ENCODE data around the gene MAML2. TPM values are rescaled to one million over a fixed set of nuclear protein-coding genes. Genes with fewer than 3 reads are reported as not detected.

Gene MAML2
- total RNA-seq, 4 donors from 2014 or later: 34.3 to 58.8 (median 56.0) TPM

DNA sequence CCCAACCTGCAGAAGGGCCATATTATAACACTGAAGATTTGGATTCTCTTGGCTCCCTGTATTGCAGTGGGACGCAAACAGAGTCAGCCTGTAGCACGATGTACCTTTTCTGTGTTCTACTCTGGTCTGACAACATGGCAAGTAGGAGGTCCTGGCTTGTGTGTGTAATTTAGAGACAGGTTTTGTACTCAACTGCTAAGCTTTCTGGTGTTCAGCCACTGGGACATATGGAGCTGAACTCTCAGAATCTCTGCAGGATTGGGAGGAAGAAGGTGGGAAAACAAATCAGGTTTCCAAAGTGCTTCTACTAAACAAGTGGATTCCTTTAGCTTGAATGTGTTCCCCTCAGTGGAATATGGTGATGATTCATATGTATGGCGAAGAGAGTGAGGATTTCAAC, 226.6 kb downstream of the MAML2 start:
- TF ChIP-seq, protein P1, sequence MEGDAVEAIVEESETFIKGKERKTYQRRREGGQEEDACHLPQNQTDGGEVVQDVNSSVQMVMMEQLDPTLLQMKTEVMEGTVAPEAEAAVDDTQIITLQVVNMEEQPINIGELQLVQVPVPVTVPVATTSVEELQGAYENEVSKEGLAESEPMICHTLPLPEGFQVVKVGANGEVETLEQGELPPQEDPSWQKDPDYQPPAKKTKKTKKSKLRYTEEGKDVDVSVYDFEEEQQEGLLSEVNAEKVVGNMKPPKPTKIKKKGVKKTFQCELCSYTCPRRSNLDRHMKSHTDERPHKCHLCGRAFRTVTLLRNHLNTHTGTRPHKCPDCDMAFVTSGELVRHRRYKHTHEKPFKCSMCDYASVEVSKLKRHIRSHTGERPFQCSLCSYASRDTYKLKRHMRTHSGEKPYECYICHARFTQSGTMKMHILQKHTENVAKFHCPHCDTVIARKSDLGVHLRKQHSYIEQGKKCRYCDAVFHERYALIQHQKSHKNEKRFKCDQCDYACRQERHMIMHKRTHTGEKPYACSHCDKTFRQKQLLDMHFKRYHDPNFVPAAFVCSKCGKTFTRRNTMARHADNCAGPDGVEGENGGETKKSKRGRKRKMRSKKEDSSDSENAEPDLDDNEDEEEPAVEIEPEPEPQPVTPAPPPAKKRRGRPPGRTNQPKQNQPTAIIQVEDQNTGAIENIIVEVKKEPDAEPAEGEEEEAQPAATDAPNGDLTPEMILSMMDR (IDR thresholded peaks at IDR 0.05; ENCODE audit: low read depth): no peak

- TF ChIP-seq, protein P1 (IDR thresholded peaks at IDR 0.05; ENCODE audit: low read depth): no peak
Measured at GRCh38 chr11:96114178-96115064, 228.6 kb downstream of the MAML2 start.

DNA sequence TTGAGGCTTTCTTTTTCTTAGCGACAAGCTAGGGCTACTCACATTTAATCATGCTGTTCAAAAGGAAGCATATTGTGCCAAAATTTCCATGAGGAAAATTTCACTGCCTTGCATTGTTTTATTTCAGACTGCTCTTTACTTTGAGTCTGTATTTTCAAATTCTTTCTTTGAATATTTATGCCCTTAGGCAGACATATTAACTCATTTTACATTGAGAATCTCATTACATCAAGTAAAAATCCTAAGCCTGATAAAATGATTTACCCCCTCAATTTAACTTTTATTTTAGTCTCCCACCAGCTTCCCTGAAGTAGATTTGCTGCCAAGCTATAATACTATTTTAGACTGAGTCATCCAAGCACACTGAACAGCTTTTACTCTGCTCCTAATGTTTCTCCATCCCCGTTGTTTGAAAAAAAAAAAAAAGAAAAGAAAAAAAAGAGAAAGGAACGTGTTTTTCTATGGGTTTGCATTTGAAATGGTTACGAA, 229.8 kb downstream of the MAML2 start:
- TF ChIP-seq, protein P1 (IDR thresholded peaks at IDR 0.05; ENCODE audit: low read depth): no peak

- TF ChIP-seq, protein P1 (IDR thresholded peaks at IDR 0.05; ENCODE audit: low read depth): no peak
Measured at GRCh38 chr11:96112192-96113128, 230.5 kb downstream of the MAML2 start.

- TF ChIP-seq, protein P1 (IDR thresholded peaks at IDR 0.05; ENCODE audit: low read depth): no peak
Measured at GRCh38 chr11:96111308-96111707, 231.7 kb downstream of the MAML2 start.

DNA sequence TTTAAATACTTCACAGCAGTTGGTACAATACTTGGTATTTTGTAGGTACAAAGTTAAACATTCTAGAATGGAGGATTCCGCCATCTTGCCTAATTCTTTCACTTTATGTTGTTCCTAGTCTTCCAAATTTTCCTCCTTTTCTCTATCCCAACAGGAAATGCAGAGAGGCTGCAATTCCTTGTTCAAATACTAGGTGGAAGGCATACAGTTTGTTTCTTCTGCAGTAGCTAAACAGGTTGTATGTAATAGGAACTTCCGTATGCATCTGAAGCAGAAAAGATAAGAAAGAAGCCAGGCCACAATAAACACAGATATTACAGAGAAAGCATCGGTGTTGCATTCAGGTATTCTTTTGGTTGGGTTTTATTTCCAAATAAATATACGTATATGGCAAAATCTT, 232.7 kb downstream of the MAML2 start:
- TF ChIP-seq, protein P1 (IDR thresholded peaks at IDR 0.05; ENCODE audit: low read depth): no peak
